Measurements from ENCODE around the gene ONECUT3.

Gene ONECUT3

GRCh38 chr19:1717200-1717969 lies 35.9 kb upstream of the ONECUT3 start:
- no peak for TF ChIP-seq CTCF (IDR thresholded peaks at IDR 0.05; ENCODE audit: extremely low read depth, missing control alignments)
- DNase-seq (ENCODE audit: low spot score), result no peak

GRCh38 chr19:1717970-1718264 lies 35.4 kb upstream of the ONECUT3 start:
- TF ChIP-seq CTCF (IDR thresholded peaks at IDR 0.05; ENCODE audit: extremely low read depth, missing control alignments), result no peak

DNA sequence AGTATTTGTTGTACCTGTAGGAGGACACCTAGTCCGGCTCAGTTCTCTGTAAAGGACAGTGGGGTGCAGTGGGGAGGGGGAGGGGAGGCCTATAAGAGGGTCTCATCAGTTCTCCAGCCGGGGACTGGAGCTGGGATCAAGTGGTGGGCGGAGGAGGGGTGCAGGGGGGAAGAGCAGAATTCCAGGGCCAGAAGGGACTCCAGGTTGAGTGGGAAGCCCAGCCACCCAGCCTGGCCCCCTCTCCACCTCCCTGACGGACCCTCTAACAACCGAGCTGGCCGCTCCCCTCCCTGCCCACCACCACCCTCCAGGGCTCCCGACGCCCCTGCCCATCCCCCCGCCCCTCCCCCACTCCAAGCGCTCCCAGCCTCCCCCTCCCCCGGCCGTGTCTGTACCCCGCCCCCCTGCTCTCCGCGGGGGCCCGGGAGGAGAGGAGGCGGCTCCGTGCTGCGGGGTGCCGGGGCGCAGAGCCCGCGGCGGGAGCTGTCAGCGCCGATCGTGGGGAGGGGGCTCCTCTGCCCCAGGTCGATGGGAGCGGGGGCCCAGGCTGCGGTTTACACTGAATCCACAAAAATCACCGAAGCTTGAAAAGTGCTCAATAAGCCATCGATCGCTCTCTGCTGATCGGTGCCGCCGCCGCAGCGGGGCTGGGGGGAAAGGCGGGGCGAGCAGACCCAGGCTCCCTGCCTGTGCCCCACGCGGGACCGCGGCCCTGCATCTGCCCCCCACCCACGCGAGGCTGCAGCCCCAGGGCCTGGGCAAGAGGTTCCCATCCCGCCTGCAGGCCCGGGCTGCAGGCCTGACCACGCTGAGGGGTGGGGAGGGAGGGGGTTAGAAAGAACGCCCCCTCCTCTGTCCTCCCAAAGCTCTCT lies 34.6 kb upstream of the ONECUT3 start:
- no peak for DNase-seq (ENCODE audit: low spot score)
- TF ChIP-seq CTCF (IDR thresholded peaks at IDR 0.05; ENCODE audit: extremely low read depth, missing control alignments), result no peak

More at GRCh38 chr19:1717970-1718264, 35.4 kb upstream of the ONECUT3 start:
- DNase-seq (ENCODE audit: low spot score), result no peak

- no peak for DNase-seq (ENCODE audit: low spot score)
- TF ChIP-seq CTCF (IDR thresholded peaks at IDR 0.05; ENCODE audit: extremely low read depth, missing control alignments), result no peak
Measured at GRCh38 chr19:1719519-1719918, 33.8 kb upstream of the ONECUT3 start.

GRCh38 chr19:1720237-1720636 lies 33.1 kb upstream of the ONECUT3 start:
- TF ChIP-seq CTCF (IDR thresholded peaks at IDR 0.05; ENCODE audit: extremely low read depth, missing control alignments), result no peak
- DNase-seq (ENCODE audit: low spot score), result no peak

DNA sequence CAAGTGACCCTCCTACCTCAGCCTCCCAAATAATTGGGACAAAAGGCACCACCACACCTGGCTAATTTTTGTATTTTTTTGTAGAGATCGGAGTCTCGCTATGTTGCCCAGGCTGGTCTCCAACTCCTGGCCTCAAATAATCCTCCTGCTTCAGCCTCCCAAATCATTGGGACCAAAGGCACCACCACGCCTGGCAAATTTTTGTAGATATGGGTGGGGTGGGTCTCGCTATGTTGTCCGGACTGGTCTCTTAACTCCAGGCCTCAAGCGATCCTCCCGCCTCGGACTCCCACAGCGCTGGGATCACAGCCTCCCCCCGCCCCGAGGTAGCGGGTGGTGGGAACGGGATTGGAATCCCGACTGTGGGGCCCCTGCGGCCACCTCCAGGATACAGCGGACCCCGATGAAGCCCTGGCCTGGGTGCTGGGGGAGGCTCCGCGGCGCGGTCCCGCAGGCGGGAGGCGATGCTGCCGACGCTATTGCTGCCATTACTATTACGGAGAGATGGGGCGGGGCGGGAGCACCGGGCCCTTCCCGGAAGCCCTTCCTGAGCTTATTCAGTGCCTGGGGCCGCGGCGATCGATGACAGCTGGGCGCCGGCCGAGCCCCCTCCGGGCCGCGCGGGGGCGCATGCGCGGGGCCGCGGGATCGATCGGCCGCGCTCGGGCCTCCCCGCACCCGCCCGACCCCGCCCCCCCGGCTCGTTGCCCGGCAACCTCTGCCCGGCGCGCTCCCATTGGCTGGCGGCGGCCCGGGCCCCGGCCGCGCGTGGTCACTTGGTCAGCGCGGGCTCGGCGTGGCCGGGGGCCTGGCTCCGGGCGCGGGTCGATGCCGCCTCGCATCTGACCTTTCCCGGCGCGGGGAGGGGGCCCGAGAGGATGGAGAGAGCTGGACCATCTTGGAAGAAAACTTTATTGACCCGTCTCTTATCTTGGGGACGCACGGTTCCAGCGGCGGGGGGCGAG lies 27.9 kb upstream of the ONECUT3 start:
- no peak for TF ChIP-seq CTCF (IDR thresholded peaks at IDR 0.05; ENCODE audit: extremely low read depth, missing control alignments)
- DNase-seq (ENCODE audit: low spot score), result peak; percentile 95
